ENCODE data around the gene CCT7. TPM values are rescaled to one million over a fixed set of nuclear protein-coding genes. Genes with fewer than 3 reads are reported as not detected.
"Not testable (repeated sequence)": the region's sequence is repeated elsewhere in the genome, so short reads cannot be mapped to it uniquely, and the experiment has no call there.

The CCT7 gene
- polyA plus RNA-seq, 3 donors = 112 to 190 (median 184) TPM

- H3K27ac ChIP-seq (ENCODE audit: low read depth, low read length) = not testable (repeated sequence)
- WGBS, 3 donors = 88 to 94% (median 92%) methylated on average over 18 of the region's 18 CpGs
These were observed 28.8 kb downstream of the CCT7 start for GRCh38 chr2:73262691-73263429.

- no peak overlapping the region for H3K27ac ChIP-seq (ENCODE audit: low read depth, low read length)
- WGBS, 3 donors = 92 to 93% (median 93%) methylated on average over 16 of the region's 16 CpGs
These were observed 29.6 kb downstream of the CCT7 start for GRCh38 chr2:73263540-73264331.

- 90 to 93% (median 91%) methylated on average over 15 of the region's 15 CpGs for WGBS, 3 donors
- H3K27ac ChIP-seq (ENCODE audit: low read depth, low read length) = no peak overlapping the region
These were observed 30.2 kb downstream of the CCT7 start for GRCh38 chr2:73264332-73264606.

GRCh38 chr2:73264783-73265182 is 30.7 kb downstream of the CCT7 start:
- no peak overlapping the region for H3K27ac ChIP-seq (ENCODE audit: low read depth, low read length)
- WGBS, 3 donors = 82 to 88% (median 83%) methylated on average over 4 of the region's 4 CpGs

- 90 to 96% (median 93%) methylated on average over 24 to 28 of the region's 28 CpGs for WGBS, 3 donors
- no peak overlapping the region for H3K27ac ChIP-seq (ENCODE audit: low read depth, low read length)
These were observed 31.4 kb downstream of the CCT7 start for GRCh38 chr2:73265298-73266060.

- H3K27ac ChIP-seq (ENCODE audit: low read depth, low read length) = no peak overlapping the region
- WGBS, 3 donors = 90 to 92% (median 92%) methylated on average over 21 to 26 of the region's 26 CpGs
These were observed 32.2 kb downstream of the CCT7 start for GRCh38 chr2:73266061-73266901.

- WGBS, 3 donors = 94 to 98% (median 97%) methylated on average over 4 of the region's 4 CpGs
These were observed 32.9 kb downstream of the CCT7 start for GRCh38 chr2:73267008-73267407.

GRCh38 chr2:73268366-73268829 is 34.3 kb downstream of the CCT7 start:
- WGBS, 3 donors = 30 to 58% (median 54%) methylated on average over 14 of the region's 14 CpGs
- H3K27ac ChIP-seq (ENCODE audit: low read depth, low read length) = no peak overlapping the region

More at GRCh38 chr2:73267008-73267407, 32.9 kb downstream of the CCT7 start:
- no peak overlapping the region for H3K27ac ChIP-seq (ENCODE audit: low read depth, low read length)

- 13 to 21% (median 17%) methylated on average over 80 to 113 of the region's 113 CpGs for WGBS, 3 donors
These were observed 35.0 kb downstream of the CCT7 start for GRCh38 chr2:73268830-73269685.

GRCh38 chr2:73269686-73270465 is 35.8 kb downstream of the CCT7 start:
- WGBS, 3 donors = 24 to 36% (median 33%) methylated on average over 14 to 22 of the region's 22 CpGs
- no peak overlapping the region for H3K27ac ChIP-seq (ENCODE audit: low read depth, low read length)

More at GRCh38 chr2:73268830-73269685, 35.0 kb downstream of the CCT7 start:
- no peak overlapping the region for H3K27ac ChIP-seq (ENCODE audit: low read depth, low read length)

- WGBS, 3 donors = 76 to 100% (median 82%) methylated on average over 1 of the region's 1 CpG
- H3K27ac ChIP-seq (ENCODE audit: low read depth, low read length) = no peak overlapping the region
These were observed 38.2 kb downstream of the CCT7 start for GRCh38 chr2:73272270-73272669.

GRCh38 chr2:73279852-73280251 is 45.7 kb downstream of the CCT7 start:
- no peak overlapping the region for H3K27ac ChIP-seq (ENCODE audit: low read depth, low read length)
- 83% methylated on average over 9 of the region's 9 CpGs for WGBS, 3 donors

- no peak overlapping the region for H3K27ac ChIP-seq (ENCODE audit: low read depth, low read length)
These were observed 47.1 kb downstream of the CCT7 start for GRCh38 chr2:73281244-73281643.

GRCh38 chr2:73282924-73283544 is 48.9 kb downstream of the CCT7 start:
- no peak overlapping the region for H3K27ac ChIP-seq (ENCODE audit: low read depth, low read length)
- 45 to 57% (median 56%) methylated on average over 5 of the region's 5 CpGs for WGBS, 3 donors

- WGBS, 3 donors = 3 to 5% (median 5%) methylated on average over 40 to 43 of the region's 43 CpGs
These were observed 49.6 kb downstream of the CCT7 start for GRCh38 chr2:73283545-73284295.

More at GRCh38 chr2:73283545-73284295, 49.6 kb downstream of the CCT7 start:
- H3K27ac ChIP-seq (ENCODE audit: low read depth, low read length) = no peak overlapping the region
